HUES6 (cell line): Measurements from ENCODE around the gene BCL2.

Experiments used
- H3K27ac ChIP-seq: 2 replicates; pipeline ENCODE4 v1.7.0; 2013; ENCODE audit warnings: low read depth, mild to moderate bottlenecking, low read length, inconsistent platforms
- H3K27me3 ChIP-seq: 2 replicates; pipeline ENCODE4 v1.6.1; 2013; ENCODE audit warnings: low read length; ENCODE audit not compliant: control insufficient read depth, insufficient read depth
- H3K36me3 ChIP-seq: 2 replicates; pipeline ENCODE4 v1.6.1; 2013; ENCODE audit warnings: low read length; ENCODE audit not compliant: control insufficient read depth, insufficient read depth
- H3K4me1 ChIP-seq: 2 replicates; pipeline ENCODE4 v1.6.1; 2013; ENCODE audit warnings: low read length; ENCODE audit not compliant: control insufficient read depth, insufficient read depth
- H3K4me3 ChIP-seq: 2 replicates; pipeline ENCODE4 v1.5.1; 2013; ENCODE audit warnings: low read depth, low read length
- H3K9ac ChIP-seq: one replicate; pipeline ENCODE4 v1.6.1; 2013; ENCODE audit warnings: mild to moderate bottlenecking, low read length
- H3K9me3 ChIP-seq: 2 replicates; pipeline ENCODE4 v1.6.1; 2013; ENCODE audit warnings: low read depth, low read length; ENCODE audit not compliant: control insufficient read depth, insufficient read depth

The BCL2 gene

DNA sequence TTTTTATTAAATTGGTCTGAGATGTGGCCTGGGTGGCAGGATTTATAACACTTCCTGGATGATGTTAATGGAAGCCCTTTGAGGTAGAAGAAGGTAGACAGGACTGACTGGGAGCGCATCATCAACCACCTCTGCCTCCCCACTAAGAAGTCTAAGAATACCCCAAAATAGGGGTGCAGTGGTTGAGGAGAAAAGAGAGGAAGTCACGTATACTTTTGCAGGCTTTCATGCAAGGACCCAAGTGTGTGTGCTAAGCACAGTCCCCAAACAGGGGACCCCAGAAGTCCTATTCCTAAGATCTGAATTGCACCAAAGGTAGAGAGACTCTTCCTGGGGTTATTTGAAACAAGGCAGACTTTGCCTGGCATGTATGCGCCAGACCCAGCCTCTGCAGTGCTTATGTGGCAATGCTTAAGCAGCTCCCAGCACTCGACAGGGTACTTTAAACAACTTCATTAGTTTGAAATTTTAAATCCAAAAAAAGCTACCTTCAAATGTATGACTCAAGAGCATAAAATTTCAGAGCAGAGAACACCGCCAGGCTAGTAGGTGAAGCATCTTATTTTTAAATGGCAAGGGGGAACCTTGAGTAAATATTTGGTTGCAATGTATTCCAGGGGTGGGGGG lies 35.3 kb downstream of the BCL2 start:
- Histone ChIP-seq H3K4me1 (no peaks in the 10 kb centered on the region), H3K27ac (no peak overlapping the region), H3K9ac (no peak overlapping the region), H3K27me3 (no peaks in the 10 kb centered on the region), H3K4me3 (no peak overlapping the region), H3K9me3 (no peaks in the 10 kb centered on the region), H3K36me3 (no peaks in the 10 kb centered on the region)

DNA sequence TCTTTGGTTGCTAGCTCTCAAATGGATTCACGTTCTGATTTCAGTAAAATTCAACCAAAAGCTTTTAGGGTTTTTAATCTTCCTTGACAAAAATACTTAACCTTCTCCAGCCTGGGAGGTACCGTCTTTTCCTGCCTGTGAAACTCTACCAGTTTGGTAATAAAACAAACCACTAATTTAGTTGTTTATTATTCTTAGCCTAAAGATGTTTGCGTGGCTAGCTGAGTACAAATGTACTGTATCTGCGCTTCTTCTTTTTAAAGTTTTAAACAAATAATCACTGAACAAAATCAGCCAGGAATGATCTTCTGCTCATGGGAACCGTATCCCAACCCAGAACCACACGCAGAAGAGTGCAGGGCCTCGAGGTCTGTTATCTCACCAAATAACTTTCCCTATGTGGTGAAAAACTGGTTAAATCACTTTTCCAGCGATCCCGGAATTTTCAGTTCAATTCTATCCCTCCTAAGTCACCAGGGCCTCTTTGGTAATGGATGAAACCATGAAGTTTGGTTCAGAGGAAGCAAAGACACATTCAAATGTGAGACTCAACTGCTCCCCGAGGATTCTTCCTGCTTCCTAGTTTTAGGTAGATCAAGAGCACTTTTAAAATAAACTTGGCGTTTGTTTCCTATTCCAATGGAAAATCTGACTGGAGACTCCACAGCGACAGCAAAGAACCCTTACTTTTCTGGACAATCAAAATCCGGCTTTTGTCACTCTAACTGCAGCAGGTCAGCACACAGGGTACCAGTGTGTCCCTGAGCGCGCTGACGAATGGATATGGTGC lies 36.1 kb downstream of the BCL2 start:
- Histone ChIP-seq H3K27ac (no peak overlapping the region), H3K27me3 (no peaks in the 10 kb centered on the region), H3K36me3 (no peaks in the 10 kb centered on the region), H3K9me3 (no peaks in the 10 kb centered on the region), H3K9ac (no peak overlapping the region), H3K4me3 (no peak overlapping the region), H3K4me1 (no peaks in the 10 kb centered on the region)

DNA sequence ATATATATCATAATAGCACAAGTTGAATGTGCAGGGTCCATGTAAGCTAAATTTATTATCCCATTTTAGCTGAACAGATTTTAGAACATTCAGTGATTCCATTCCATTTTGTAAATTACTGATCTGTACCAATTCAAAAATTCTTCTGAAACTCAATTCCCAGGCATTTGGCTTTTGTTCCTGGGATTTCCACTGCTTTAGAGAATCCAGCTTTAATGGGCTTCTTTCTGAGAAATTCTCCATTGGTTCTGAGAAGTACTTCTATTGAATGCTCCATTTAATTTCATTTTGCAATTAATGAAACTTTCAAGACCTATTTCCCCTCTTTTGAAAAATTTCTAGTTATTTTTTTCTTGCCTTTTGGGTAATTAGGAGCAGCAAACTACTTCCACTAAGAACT lies 36.8 kb downstream of the BCL2 start:
- Histone ChIP-seq H3K27me3 (no peaks in the 10 kb centered on the region), H3K4me3 (no peak overlapping the region), H3K9me3 (no peaks in the 10 kb centered on the region), H3K36me3 (no peaks in the 10 kb centered on the region), H3K4me1 (no peaks in the 10 kb centered on the region), H3K9ac (no peak overlapping the region), H3K27ac (no peak overlapping the region)

DNA sequence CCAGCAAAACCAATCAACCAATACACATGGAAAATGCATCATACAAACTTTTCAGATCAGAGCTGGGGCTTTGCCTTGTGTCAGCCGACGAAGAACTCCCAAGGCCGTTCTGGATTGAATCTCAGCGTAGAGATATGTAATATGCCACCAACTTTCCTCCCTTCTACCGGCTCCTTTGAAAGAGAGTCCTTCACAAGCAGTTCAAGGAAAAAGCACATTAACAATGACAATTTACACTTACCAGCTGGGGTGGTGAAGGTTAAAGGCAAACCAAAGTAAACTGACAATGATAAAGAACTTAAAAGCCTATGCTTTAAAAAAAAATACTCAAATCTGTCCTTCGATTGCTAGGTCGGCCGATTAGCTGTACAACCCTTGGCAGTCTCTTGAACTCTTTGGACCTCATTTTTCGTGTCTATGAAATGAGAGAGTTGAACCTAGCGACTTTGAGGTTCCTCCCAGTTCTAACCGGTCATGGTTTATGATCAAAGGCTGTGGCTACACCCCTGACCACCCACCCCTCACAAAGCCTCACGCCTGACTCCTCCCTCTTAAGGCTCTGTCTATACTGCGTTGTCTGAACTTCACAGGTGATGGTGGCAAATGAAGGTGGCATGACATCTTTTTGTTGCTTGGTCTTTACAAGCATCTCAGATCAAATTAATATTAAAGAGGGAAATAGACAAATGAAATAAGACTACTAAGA lies 46.2 kb downstream of the BCL2 start:
- Histone ChIP-seq H3K9me3 (no peaks in the 10 kb centered on the region), H3K27me3 (no peaks in the 10 kb centered on the region), H3K9ac (no peak overlapping the region), H3K4me1 (no peaks in the 10 kb centered on the region), H3K4me3 (no peak overlapping the region), H3K27ac (no peak overlapping the region), H3K36me3 (no peaks in the 10 kb centered on the region)

DNA sequence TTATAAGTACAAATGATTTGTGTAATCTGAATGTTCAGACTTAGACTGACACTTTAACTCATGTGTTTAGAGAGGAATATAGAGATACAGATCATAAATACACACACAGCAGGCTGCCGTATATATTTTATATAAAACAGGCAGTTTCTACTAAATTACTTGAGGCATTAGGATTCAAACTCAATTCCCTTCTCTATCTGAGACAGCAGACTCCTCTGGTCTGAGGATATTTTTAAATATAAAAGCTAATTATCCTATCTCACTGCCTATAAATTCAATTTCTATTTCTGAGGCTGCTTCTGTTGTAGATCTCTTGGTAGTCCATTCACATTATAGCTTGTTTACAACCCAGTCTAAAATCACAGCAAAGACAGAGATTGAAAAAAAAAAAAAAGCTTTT lies 46.9 kb downstream of the BCL2 start:
- H3K27ac ChIP-seq, result no peak overlapping the region
- no peaks in the 10 kb centered on the region for H3K9me3 ChIP-seq
- H3K4me1 ChIP-seq, result no peaks in the 10 kb centered on the region
- H3K27me3 ChIP-seq, result no peaks in the 10 kb centered on the region
- H3K36me3 ChIP-seq, result no peaks in the 10 kb centered on the region
- H3K4me3 ChIP-seq, result no peak overlapping the region
- H3K9ac ChIP-seq, result no peak overlapping the region

DNA sequence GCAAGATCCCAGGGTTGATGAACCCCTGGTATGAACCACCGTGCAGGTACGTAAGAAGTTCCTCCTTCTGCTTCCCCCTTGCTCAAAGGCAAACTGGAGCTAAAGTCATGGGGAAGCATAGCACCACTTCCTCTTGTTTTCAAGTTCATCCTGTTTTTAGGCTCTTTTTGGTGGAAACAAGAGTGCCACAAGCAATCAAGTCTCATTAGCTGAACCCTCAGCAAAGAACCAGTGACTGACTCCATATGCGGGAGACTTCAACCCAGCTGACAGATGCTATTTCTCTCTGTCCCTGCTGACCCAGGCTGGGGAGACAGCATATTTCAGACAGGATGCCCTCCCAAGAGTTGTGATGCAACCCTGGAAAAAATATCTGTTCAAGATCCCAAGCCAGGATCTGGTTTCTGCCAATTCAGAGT lies 47.7 kb downstream of the BCL2 start:
- no peak overlapping the region for H3K27ac ChIP-seq
- no peaks in the 10 kb centered on the region for H3K36me3 ChIP-seq
- no peaks in the 10 kb centered on the region for H3K9me3 ChIP-seq

DNA sequence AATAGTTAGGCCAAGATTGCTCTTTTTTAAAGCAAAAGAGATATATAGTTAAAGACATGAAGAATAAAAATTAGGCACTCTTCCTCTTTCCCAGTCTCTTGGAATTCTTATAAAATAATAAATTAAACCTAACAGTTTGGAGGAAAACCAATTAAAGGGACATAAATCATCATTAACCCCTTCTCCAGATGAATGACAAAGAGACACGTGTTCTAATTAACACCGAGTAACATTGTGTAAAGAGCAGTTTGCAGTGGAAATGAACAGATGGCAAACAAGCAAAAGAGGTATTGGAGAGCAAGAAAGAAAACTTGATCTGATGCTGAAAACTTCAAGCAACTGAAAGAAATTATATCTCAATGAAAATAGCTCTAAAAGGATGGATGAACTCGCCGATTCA lies 48.4 kb downstream of the BCL2 start:
- H3K9me3 ChIP-seq, result no peaks in the 10 kb centered on the region

More for the DNA sequence above, 47.7 kb downstream of the BCL2 start:
- no peaks in the 10 kb centered on the region for H3K4me1 ChIP-seq
- no peaks in the 10 kb centered on the region for H3K27me3 ChIP-seq
- H3K9ac ChIP-seq, result no peak overlapping the region
- H3K4me3 ChIP-seq, result no peak overlapping the region

DNA sequence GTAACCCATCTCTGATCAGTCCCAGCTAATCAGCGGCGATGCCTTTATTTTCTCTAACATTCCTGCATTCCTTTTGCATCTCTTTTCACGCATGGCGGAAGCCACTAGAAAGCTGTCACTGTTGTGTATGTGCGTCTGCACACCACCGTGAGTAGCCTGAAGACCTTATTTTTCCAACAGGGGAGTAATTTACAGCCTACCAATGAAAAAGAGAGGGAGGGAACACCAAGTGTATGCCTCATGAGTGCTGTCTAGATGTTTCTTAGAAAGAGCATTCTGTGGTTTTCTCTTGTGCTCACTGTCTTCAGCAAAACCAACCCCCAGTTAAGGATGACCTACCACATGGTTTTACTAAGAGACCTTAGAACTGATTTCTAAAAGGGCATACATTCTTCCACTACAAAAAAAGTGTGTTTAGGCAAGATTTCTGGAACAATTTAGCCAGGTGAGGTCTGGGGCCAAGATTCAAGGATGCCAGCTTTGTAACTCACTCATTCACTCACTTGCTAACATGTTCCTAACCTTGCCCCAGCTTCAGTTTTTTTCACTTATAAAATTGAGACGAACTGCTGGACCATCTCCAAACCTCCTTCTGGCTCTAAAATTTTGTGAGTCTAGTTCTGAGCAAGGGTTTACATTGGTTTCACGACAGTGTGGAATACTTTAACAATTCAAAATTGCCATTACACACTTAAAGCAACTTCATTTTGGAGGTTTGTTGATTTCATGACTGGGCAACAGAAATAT lies 51.4 kb downstream of the BCL2 start:
- Histone ChIP-seq H3K9me3 (no peaks in the 10 kb centered on the region), H3K36me3 (no peaks in the 10 kb centered on the region), H3K4me1 (no peaks in the 10 kb centered on the region), H3K27me3 (no peaks in the 10 kb centered on the region), H3K4me3 (no peak overlapping the region), H3K27ac (no peak overlapping the region), H3K9ac (no peak overlapping the region)

More for the DNA sequence above, 48.4 kb downstream of the BCL2 start:
- Histone ChIP-seq H3K27me3 (no peaks in the 10 kb centered on the region), H3K27ac (no peak overlapping the region), H3K4me1 (no peaks in the 10 kb centered on the region), H3K36me3 (no peaks in the 10 kb centered on the region), H3K4me3 (no peak overlapping the region), H3K9ac (no peak overlapping the region)

DNA sequence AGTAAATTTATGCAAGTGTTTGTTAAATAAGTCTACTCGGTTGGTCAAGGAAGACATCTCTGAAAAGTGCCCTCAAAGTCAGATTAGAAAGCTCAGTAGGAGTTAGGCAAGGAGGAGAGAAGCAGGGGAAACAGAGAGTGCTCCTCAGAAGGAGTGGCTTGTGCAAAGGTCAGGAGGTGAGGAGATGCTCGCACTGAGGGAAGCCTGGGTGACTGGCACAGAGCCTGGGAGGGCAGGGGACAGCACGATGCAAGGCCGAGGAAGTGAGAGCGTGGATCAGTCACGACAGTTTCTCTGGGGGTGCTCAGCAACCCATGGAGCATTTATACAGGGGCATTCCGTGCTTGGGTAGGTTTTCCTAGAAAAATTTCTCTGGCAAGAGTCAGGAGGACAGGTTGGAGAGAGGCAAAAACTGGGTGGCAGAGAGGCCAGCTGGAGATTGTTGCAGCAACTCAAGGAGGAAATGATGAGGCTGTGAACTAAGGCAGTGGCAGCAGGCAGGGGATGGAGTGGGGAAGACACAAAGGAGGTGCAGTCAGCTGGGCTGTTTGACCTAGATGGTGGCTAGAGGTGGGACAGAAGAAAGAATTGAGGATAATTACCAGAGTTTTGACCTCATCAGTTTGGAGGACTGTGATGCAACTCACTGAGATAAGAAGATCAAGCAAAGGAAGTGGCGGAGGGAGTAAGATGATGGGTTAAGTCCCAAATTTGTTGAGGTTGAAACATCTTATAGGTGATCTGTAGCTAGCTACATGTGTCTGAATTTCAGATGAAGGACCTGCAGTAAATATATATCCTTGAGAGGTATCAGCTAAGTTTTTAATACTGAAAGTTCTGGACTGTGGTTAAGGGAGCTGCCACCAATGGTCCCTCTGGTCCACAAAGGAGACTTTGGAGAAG lies 52.4 kb downstream of the BCL2 start:
- no peaks in the 10 kb centered on the region for H3K36me3 ChIP-seq

DNA sequence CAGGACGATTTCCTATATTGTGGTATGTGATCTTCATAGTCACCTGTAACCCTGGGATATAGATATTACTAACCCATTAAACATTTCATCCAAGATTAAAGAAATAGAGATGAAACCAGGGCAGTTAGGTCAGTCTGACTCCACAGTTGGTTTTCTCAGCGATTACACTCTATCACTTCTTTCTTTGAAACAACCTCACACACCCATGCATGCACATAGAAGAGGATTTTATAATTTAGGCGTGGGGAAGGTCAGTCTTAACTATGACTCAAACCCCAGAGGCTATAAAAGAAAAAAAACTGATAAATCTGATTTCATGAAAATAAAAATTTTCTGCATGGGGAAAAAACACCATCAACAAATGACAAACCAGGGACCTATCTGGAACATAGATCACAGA lies 54.2 kb downstream of the BCL2 start:
- Histone ChIP-seq H3K36me3 (no peaks in the 10 kb centered on the region), H3K9ac (no peak overlapping the region), H3K4me3 (no peak overlapping the region), H3K27me3 (no peaks in the 10 kb centered on the region), H3K27ac (no peak overlapping the region), H3K4me1 (no peaks in the 10 kb centered on the region), H3K9me3 (no peaks in the 10 kb centered on the region)

More for the DNA sequence above, 52.4 kb downstream of the BCL2 start:
- H3K4me1 ChIP-seq, result no peaks in the 10 kb centered on the region
- H3K9me3 ChIP-seq, result no peaks in the 10 kb centered on the region
- H3K27ac ChIP-seq, result no peak overlapping the region
- no peak overlapping the region for H3K9ac ChIP-seq
- no peak overlapping the region for H3K4me3 ChIP-seq
- H3K27me3 ChIP-seq, result no peaks in the 10 kb centered on the region
